ENCODE results near the gene DGKE. TPM values are rescaled to one million over a fixed set of nuclear protein-coding genes. Genes with fewer than 3 reads are reported as not detected.

DGKE gene
- total RNA-seq, 1 donor from 2014 or later = 2.8 TPM

DNA sequence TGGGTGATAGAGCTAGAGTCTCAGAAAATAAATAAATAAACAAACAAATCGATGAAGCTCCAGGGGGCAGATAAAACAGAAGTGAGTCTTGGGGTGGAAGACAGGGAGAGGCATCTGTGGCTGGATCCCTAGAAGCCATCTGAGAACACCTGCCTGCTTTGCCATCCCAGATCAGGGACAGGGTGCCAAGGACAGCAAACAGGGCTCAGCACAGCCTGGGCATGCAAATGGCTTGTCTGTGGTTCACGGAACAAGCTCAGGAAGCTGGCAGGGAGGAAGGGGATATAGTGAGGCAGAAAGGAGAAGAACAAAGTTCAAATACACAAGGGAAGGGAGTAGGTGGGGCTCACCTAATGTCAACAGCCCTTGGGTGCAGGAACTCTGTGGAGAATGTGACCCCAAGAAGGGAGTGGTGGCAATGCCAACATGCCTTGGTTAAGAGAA, 52.4 kb downstream of the DGKE start:
- Mint-ChIP-seq H3K27me3 (ENCODE audit: unreplicated experiment) (peaks cover 1% of the 10 kb centered on the region), H3K36me3 (ENCODE audit: unreplicated experiment) (peaks cover 15% of the 10 kb centered on the region), H3K4me1 (ENCODE audit: low read depth, unreplicated experiment) (no peaks in the 10 kb centered on the region), H3K9me3 (ENCODE audit: unreplicated experiment) (peaks cover 7% of the 10 kb centered on the region), H3K27ac (ENCODE audit: unreplicated experiment) (no peak overlapping the region), H3K4me3 (ENCODE audit: unreplicated experiment) (no peak overlapping the region)
- TF ChIP-seq CTCF (IDR thresholded peaks at IDR 0.05; ENCODE audit: partially characterized antibody, unreplicated experiment) = no peak
- no peak for DNase-seq

DNA sequence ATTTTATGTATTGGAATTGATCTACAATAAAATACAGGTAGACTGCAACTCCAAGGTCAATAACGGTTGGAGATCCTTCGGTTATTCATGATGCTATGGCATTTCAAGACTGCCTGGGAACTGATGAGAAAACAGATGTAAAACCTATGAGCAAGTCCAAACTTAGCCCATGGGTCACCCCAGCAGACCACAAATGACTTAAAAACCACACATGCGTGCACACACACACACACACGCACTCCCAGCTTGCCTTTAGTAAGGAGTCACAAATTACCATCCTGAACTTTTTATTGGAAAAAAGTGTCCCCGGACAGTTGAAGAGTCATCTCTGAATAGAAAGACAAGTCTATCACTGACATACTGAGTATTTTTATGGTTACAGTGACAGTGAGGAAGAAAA, 53.2 kb downstream of the DGKE start:
- H3K4me3 Mint-ChIP-seq (ENCODE audit: unreplicated experiment) = no peak overlapping the region
- DNase-seq = no peak
- peaks cover 1% of the 10 kb centered on the region for H3K27me3 Mint-ChIP-seq (ENCODE audit: unreplicated experiment)
- H3K36me3 Mint-ChIP-seq (ENCODE audit: unreplicated experiment) = peaks cover 16% of the 10 kb centered on the region
- no peak overlapping the region for H3K27ac Mint-ChIP-seq (ENCODE audit: unreplicated experiment)
- no peak for TF ChIP-seq CTCF (IDR thresholded peaks at IDR 0.05; ENCODE audit: partially characterized antibody, unreplicated experiment)
- H3K4me1 Mint-ChIP-seq (ENCODE audit: low read depth, unreplicated experiment) = no peaks in the 10 kb centered on the region
- peaks cover 7% of the 10 kb centered on the region for H3K9me3 Mint-ChIP-seq (ENCODE audit: unreplicated experiment)

GRCh38 chr17:56887552-56888467, 53.9 kb downstream of the DGKE start:
- peaks cover 22% of the 10 kb centered on the region for H3K36me3 Mint-ChIP-seq (ENCODE audit: unreplicated experiment)

GRCh38 chr17:56890390-56890789, 56.4 kb downstream of the DGKE start:
- no peak for DNase-seq
- no peak for TF ChIP-seq CTCF (IDR thresholded peaks at IDR 0.05; ENCODE audit: partially characterized antibody, unreplicated experiment)
- Mint-ChIP-seq H3K27me3 (ENCODE audit: unreplicated experiment) (no peaks in the 10 kb centered on the region), H3K4me3 (ENCODE audit: unreplicated experiment) (no peak overlapping the region), H3K27ac (ENCODE audit: unreplicated experiment) (no peak overlapping the region), H3K9me3 (ENCODE audit: unreplicated experiment) (peaks cover 7% of the 10 kb centered on the region), H3K36me3 (ENCODE audit: unreplicated experiment) (peaks cover 19% of the 10 kb centered on the region), H3K4me1 (ENCODE audit: low read depth, unreplicated experiment) (no peaks in the 10 kb centered on the region)

More at GRCh38 chr17:56887552-56888467, 53.9 kb downstream of the DGKE start:
- Mint-ChIP-seq H3K27me3 (ENCODE audit: unreplicated experiment) (peaks cover 1% of the 10 kb centered on the region), H3K4me3 (ENCODE audit: unreplicated experiment) (no peak overlapping the region), H3K27ac (ENCODE audit: unreplicated experiment) (no peak overlapping the region), H3K4me1 (ENCODE audit: low read depth, unreplicated experiment) (no peaks in the 10 kb centered on the region), H3K9me3 (ENCODE audit: unreplicated experiment) (peaks cover 7% of the 10 kb centered on the region)
- no peak for DNase-seq
- no peak for TF ChIP-seq CTCF (IDR thresholded peaks at IDR 0.05; ENCODE audit: partially characterized antibody, unreplicated experiment)
